Suprapubic skin (tissue), 3 donors: ENCODE results near the gene SLC9C2.

Experiments
- EP300 ChIP-seq: sonication (generic); formaldehyde crosslinking; IDR thresholded peaks from one replicate; pipeline ENCODE4 v1.6.1; 2017; ENCODE audit warnings: antibody characterized with exemption
- POLR2A ChIP-seq, 2 donors: fragments of 450-650 bp; IDR thresholded peaks; one replicate each; pipeline ENCODE4 v1.6.1; 2017; ENCODE audit warnings: antibody characterized with exemption in 2 of 2, mild to moderate bottlenecking in 2 of 2, moderate library complexity in 2 of 2
- TF ChIP-seq, protein P1 (sequence below), 2 donors: fragments of 200-600 bp in 1 of 2; fragments of 450-650 bp in 1 of 2; sonication (generic) in 1 of 2; IDR thresholded peaks; one replicate each; pipeline ENCODE4 v1.5.1; 2016 to 2019; ENCODE audit warnings: antibody characterized with exemption in 2 of 2, mild to moderate bottlenecking in 1 of 2, moderate library complexity in 1 of 2

DNA sequence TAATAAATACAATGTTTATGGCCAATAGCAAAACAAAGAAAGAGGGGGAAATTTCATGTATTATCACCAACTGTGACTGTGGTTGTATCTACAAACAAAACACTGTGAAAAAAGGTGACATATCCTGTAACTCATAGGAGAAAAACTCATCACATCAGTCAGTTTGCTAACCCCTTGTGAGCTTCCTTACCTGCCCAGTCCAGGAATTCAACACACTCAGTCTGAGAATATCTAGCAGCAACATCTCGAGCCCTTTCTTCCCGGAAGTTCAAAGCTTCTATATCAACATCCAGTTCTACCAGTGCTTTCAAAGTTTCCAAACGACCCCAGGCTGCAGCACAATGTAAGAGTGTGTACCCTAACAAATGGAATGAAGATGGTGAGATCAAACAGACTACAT is 43.8 kb upstream of the SLC9C2 start:
- TF ChIP-seq POLR2A (IDR thresholded peaks at IDR 0.05) (no peak), EP300 (no peak)
- TF ChIP-seq, protein P1, sequence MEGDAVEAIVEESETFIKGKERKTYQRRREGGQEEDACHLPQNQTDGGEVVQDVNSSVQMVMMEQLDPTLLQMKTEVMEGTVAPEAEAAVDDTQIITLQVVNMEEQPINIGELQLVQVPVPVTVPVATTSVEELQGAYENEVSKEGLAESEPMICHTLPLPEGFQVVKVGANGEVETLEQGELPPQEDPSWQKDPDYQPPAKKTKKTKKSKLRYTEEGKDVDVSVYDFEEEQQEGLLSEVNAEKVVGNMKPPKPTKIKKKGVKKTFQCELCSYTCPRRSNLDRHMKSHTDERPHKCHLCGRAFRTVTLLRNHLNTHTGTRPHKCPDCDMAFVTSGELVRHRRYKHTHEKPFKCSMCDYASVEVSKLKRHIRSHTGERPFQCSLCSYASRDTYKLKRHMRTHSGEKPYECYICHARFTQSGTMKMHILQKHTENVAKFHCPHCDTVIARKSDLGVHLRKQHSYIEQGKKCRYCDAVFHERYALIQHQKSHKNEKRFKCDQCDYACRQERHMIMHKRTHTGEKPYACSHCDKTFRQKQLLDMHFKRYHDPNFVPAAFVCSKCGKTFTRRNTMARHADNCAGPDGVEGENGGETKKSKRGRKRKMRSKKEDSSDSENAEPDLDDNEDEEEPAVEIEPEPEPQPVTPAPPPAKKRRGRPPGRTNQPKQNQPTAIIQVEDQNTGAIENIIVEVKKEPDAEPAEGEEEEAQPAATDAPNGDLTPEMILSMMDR (IDR thresholded peaks at IDR 0.05): no peak
